PC-3 (cell line): Measurements from ENCODE around the gene PPP6R2. TPM values are rescaled to one million over a fixed set of nuclear protein-coding genes. Genes with fewer than 3 reads are reported as not detected.

ENCODE experiments used
- ATAC-seq: fragments of 200-7000 bp; cut with Tn5 transposase; 2 replicates; pipeline ENCODE4 v1.9.1; 2020; ENCODE audit warnings: mild to moderate bottlenecking, moderate library complexity
- BruUV-seq: library from RNA; stranded (reverse); fragments of 400-500 nt; replicated peaks from 2 replicates; lab custom pipeline; 2021; lab: Mats Ljungman, UMichigan
- CTCF ChIA-PET: fragments of 300-600 bp; sonication (Branson Sonifier 250); formaldehyde crosslinking; loops from one replicate; lab custom pipeline; 2022; ENCODE audit warnings: antibody characterized with exemption; lab: Charles Lee
- POLR2A ChIA-PET: fragments of 300-600 bp; sonication (Branson Sonifier 250); formaldehyde crosslinking; loops from one replicate; lab custom pipeline; 2022; ENCODE audit warnings: antibody characterized with exemption; ENCODE audit not compliant: unreplicated experiment; lab: Charles Lee
- DNase-seq: peaks from one replicate; pipeline ENCODE4 v3.0.0-alpha.2; 2015
- H2AFZ ChIP-seq: fragments of 300-600 bp; sonication (generic); 2 replicates; pipeline ENCODE4 v1.6.0; 2016; ENCODE audit warnings: antibody characterized with exemption, low read length
- H3F3A ChIP-seq: fragments of 300-600 bp; sonication (generic); one replicate; pipeline ENCODE4 v1.6.0; 2017; ENCODE audit warnings: antibody characterized with exemption, low read length, control low read depth, mild to moderate bottlenecking; ENCODE audit not compliant: unreplicated experiment
- H3K27ac ChIP-seq: fragments of 300-600 bp; sonication (generic); 2 replicates; pipeline ENCODE4 v1.5.1; 2016; ENCODE audit warnings: mild to moderate bottlenecking, low read length
- H3K27me3 ChIP-seq: fragments of 300-600 bp; sonication (generic); 2 replicates; pipeline ENCODE4 v1.6.1; 2016; ENCODE audit warnings: low read length, mixed read lengths
- H3K36me3 ChIP-seq: fragments of 300-600 bp; sonication (generic); 2 replicates; pipeline ENCODE4 v1.6.1; 2016; ENCODE audit warnings: low read depth, mixed run types, low read length, mixed read lengths
- H3K4me1 ChIP-seq: fragments of 300-600 bp; sonication (generic); 2 replicates; pipeline ENCODE4 v1.5.1; 2016; ENCODE audit warnings: low read length; ENCODE audit not compliant: insufficient read depth
- H3K4me2 ChIP-seq: fragments of 300-600 bp; sonication (generic); 2 replicates; pipeline ENCODE4 v1.6.0; 2016; ENCODE audit warnings: low read length
- H3K4me3 ChIP-seq: fragments of 300-600 bp; sonication (generic); 2 replicates; pipeline ENCODE4 v1.5.1; 2016; ENCODE audit warnings: mild to moderate bottlenecking, low read length, mixed read lengths
- H3K79me2 ChIP-seq: fragments of 300-600 bp; sonication (generic); 2 replicates; pipeline ENCODE4 v1.6.1; 2017; ENCODE audit warnings: low read length, mixed read lengths
- H3K9ac ChIP-seq: fragments of 300-600 bp; sonication (generic); 2 replicates; pipeline ENCODE4 v1.6.0; 2016; ENCODE audit warnings: mild to moderate bottlenecking, low read length
- H3K9me2 ChIP-seq: fragments of 300-600 bp; sonication (generic); replicated peaks from 2 replicates; pipeline ENCODE4 v1.6.1; 2016; ENCODE audit warnings: mixed run types, low read length, mixed read lengths
- H3K9me3 ChIP-seq: fragments of 300-600 bp; sonication (generic); 2 replicates; pipeline ENCODE4 v1.6.1; 2016; ENCODE audit warnings: low read length, mixed read lengths
- H4K20me1 ChIP-seq: fragments of 300-600 bp; sonication (generic); 2 replicates; pipeline ENCODE4 v1.6.1; 2016; ENCODE audit warnings: low read length, mixed read lengths
- CTCF ChIP-seq: fragments of 300-600 bp; sonication (generic); conservative IDR thresholded peaks from 2 replicates; pipeline ENCODE4 v1.5.1; 2017; ENCODE audit warnings: antibody characterized with exemption, low read depth, mild to moderate bottlenecking, low read length
- EZH2 ChIP-seq: fragments of 300-600 bp; sonication (generic); IDR thresholded peaks from one replicate; pipeline ENCODE4 v1.6.1; 2017; ENCODE audit warnings: antibody characterized with exemption, mild to moderate bottlenecking, low read length; ENCODE audit not compliant: unreplicated experiment
- EZH2phosphoT487 ChIP-seq: fragments of 300-600 bp; sonication (generic); IDR thresholded peaks from 2 replicates; pipeline ENCODE4 v1.6.1; 2018; ENCODE audit warnings: mild to moderate bottlenecking, antibody characterized with exemption, low read length, borderline replicate concordance
- intact Hi-C: fragments of 100-400 bp; cut with micrococcal nuclease; formaldehyde crosslinking; loops from 2 replicates; pipeline ENCODE4 v1.9.0; 2023
- total RNA-seq: library from RNA; depleted of rRNA; stranded (reverse); fragments of >200 nt; gene quantifications from 2 replicates; pipeline ENCODE4 v1.2.3, GENCODE V29; 2014

Gene PPP6R2
- total RNA-seq, 1 experiment from 2014 or later, result 46.2 TPM

- peaks cover 36% of the 10 kb centered on the region for H4K20me1 ChIP-seq
Observed at GRCh38 chr22:50467773-50468440, 124.8 kb downstream of the PPP6R2 start.

GRCh38 chr22:50468626-50469025 is 125.5 kb downstream of the PPP6R2 start:
- no peaks in the 10 kb centered on the region for H3K9me3 ChIP-seq
- peaks cover 25% of the 10 kb centered on the region for H3K4me1 ChIP-seq
- ATAC-seq (no peak), DNase-seq (no peak)
- no peak overlapping the region for H2AFZ ChIP-seq
- CTCF ChIA-PET, result no interaction called here
- H4K20me1 ChIP-seq, result peaks cover 43% of the 10 kb centered on the region
- POLR2A ChIA-PET, result no interaction called here
- H3K9me2 ChIP-seq, result no peaks in the 10 kb centered on the region
- no peak overlapping the region for H3K27ac ChIP-seq
- BruUV-seq, result no TSS peak
- H3K27me3 ChIP-seq, result no peaks in the 10 kb centered on the region
- TF ChIP-seq EZH2phosphoT487, result no peak
- no peak for TF ChIP-seq CTCF
- TF ChIP-seq EZH2, result no peak
- H3K36me3 ChIP-seq, result no peaks in the 10 kb centered on the region; the same call in none of the 2 replicates
- intact Hi-C loops, result no loop called here
- no peak overlapping the region for H3K4me3 ChIP-seq
- no peak overlapping the region for H3K9ac ChIP-seq
- no peaks in the 10 kb centered on the region for H3F3A ChIP-seq
- H3K4me2 ChIP-seq, result no peak overlapping the region
- H3K79me2 ChIP-seq, result peaks cover 52% of the 10 kb centered on the region

More at GRCh38 chr22:50467773-50468440, 124.8 kb downstream of the PPP6R2 start:
- Histone ChIP-seq H3K9me3 (no peaks in the 10 kb centered on the region), H3K4me3 (no peak overlapping the region), H3K4me2 (no peak overlapping the region), H3K27me3 (no peaks in the 10 kb centered on the region), H3F3A (no peaks in the 10 kb centered on the region), H3K4me1 (peaks cover 18% of the 10 kb centered on the region), H3K79me2 (peaks cover 45% of the 10 kb centered on the region), H3K9ac (no peak overlapping the region), H3K27ac (no peak overlapping the region), H3K9me2 (no peaks in the 10 kb centered on the region), H3K36me3 (no peaks in the 10 kb centered on the region; the same call in 1 of the 2 replicates), H2AFZ (no peak overlapping the region)
- ATAC-seq, result no peak
- TF ChIP-seq CTCF, result no peak
- no peak for TF ChIP-seq EZH2phosphoT487
- TF ChIP-seq EZH2, result no peak
- intact Hi-C loops, result no loop called here
- POLR2A ChIA-PET, result no interaction called here
- no TSS peak for BruUV-seq
- DNase-seq, result no peak
- CTCF ChIA-PET, result no interaction called here
